ENCODE results near the gene OSTF1.

OSTF1 gene

DNA sequence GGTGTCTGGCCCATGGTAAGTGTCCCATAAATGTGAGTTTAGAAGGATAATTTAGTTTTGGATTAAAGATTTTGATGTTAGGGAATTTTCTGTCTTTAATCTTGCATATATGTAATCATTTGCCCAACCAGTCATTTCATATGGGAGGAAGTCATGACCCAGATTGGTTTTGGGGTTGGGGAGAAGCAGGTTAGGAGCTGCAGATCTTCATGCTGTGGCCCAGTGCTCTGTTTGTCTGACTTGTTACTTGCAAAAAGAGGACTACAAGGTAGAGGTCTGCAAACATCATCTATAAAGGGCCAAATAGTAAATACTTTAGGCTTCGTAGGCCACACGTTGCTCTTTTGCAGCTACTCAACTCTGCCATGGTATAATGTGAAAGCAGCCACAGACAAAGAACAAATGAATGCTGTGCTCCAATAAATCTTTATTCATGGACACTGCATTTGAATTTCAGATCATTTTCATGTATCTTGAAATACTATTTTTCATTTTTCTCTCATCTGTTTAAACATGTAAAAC lies 16.8 kb downstream of the OSTF1 start:
- TF ChIP-seq EZH2phosphoT487 (conservative IDR thresholded peaks at IDR 0.05; ENCODE audit: low read length), result no peak
- Histone ChIP-seq H3K4me3 (ENCODE audit: insufficient read depth, low read length, poor library complexity, severe bottlenecking) (no peak overlapping the region), H3K27me3 (ENCODE audit: low read length) (no peaks in the 10 kb centered on the region), H3K79me2 (ENCODE audit: insufficient read depth, low read length) (peaks cover 87% of the 10 kb centered on the region), H3K9me3 (ENCODE audit: insufficient read depth, low read length) (no peaks in the 10 kb centered on the region), H2AFZ (ENCODE audit: low read depth, low read length, severe bottlenecking) (no peak overlapping the region), H3K9ac (ENCODE audit: low read length) (no peak overlapping the region), H3K9me2 (replicated peaks; ENCODE audit: insufficient read depth, low read length) (no peaks in the 10 kb centered on the region), H3K4me2 (ENCODE audit: low read depth, low read length, poor library complexity, severe bottlenecking) (no peak overlapping the region), H3K36me3 (ENCODE audit: low read length) (no peaks in the 10 kb centered on the region), H4K20me1 (ENCODE audit: low read depth, low read length) (no peaks in the 10 kb centered on the region), H3K27ac (ENCODE audit: low read depth, low read length) (no peak overlapping the region), H3F3A (ENCODE audit: insufficient read depth) (no peaks in the 10 kb centered on the region)

DNA sequence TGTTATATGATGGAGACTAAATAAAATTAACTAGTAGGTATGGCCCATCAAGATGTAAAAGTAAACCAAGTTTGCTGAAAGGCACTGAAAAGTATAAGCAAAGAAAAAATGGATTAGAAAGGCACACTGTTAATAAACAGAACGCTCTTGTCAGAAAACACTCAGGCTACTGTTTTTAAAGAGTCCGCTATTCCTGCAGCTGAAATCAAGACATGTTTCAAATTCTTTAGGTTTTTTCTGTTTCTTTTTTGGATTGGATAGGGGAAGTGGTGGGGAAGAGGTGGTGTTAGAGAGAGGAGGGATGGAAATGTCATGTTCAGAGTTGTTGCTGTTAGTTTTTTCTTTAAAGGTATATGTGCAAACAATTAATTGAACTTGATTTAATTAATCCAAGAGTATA lies 17.5 kb downstream of the OSTF1 start:
- Histone ChIP-seq H2AFZ (ENCODE audit: low read depth, low read length, severe bottlenecking) (no peak overlapping the region), H3K79me2 (ENCODE audit: insufficient read depth, low read length) (peaks cover 85% of the 10 kb centered on the region), H3F3A (ENCODE audit: insufficient read depth) (no peaks in the 10 kb centered on the region), H3K9me3 (ENCODE audit: insufficient read depth, low read length) (no peaks in the 10 kb centered on the region), H3K4me2 (ENCODE audit: low read depth, low read length, poor library complexity, severe bottlenecking) (no peak overlapping the region), H3K4me3 (ENCODE audit: insufficient read depth, low read length, poor library complexity, severe bottlenecking) (no peak overlapping the region), H3K27ac (ENCODE audit: low read depth, low read length) (no peak overlapping the region), H4K20me1 (ENCODE audit: low read depth, low read length) (no peaks in the 10 kb centered on the region), H3K9ac (ENCODE audit: low read length) (no peak overlapping the region), H3K9me2 (replicated peaks; ENCODE audit: insufficient read depth, low read length) (no peaks in the 10 kb centered on the region), H3K36me3 (ENCODE audit: low read length) (no peaks in the 10 kb centered on the region), H3K27me3 (ENCODE audit: low read length) (no peaks in the 10 kb centered on the region)
- TF ChIP-seq EZH2phosphoT487 (conservative IDR thresholded peaks at IDR 0.05; ENCODE audit: low read length), result no peak
- TF ChIP-seq, protein P1, sequence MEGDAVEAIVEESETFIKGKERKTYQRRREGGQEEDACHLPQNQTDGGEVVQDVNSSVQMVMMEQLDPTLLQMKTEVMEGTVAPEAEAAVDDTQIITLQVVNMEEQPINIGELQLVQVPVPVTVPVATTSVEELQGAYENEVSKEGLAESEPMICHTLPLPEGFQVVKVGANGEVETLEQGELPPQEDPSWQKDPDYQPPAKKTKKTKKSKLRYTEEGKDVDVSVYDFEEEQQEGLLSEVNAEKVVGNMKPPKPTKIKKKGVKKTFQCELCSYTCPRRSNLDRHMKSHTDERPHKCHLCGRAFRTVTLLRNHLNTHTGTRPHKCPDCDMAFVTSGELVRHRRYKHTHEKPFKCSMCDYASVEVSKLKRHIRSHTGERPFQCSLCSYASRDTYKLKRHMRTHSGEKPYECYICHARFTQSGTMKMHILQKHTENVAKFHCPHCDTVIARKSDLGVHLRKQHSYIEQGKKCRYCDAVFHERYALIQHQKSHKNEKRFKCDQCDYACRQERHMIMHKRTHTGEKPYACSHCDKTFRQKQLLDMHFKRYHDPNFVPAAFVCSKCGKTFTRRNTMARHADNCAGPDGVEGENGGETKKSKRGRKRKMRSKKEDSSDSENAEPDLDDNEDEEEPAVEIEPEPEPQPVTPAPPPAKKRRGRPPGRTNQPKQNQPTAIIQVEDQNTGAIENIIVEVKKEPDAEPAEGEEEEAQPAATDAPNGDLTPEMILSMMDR (IDR thresholded peaks at IDR 0.05; ENCODE audit: insufficient read depth, low read length, poor library complexity, severe bottlenecking), result no peak

DNA sequence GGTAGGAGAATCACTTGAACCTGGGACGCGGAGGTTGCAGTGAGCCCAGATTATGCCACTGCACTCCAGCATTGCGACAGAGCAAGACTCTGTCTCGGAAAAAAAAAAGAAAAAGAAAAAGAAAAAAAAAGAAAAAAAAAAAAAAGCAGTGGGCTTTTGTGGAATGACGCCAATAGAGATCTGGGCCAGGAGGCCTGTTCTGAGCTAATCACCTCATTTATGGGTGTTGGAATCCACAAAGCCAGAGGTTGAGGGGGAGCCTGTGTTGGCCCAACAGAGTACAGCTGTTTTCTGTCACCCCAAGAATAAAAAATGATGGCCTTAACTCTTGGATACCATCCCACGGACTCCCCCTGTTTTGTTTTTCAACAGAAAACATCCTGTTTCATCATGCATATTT lies 18.5 kb downstream of the OSTF1 start:
- H3K79me2 ChIP-seq (ENCODE audit: insufficient read depth, low read length), result peaks cover 79% of the 10 kb centered on the region
- no peak overlapping the region for H3K27ac ChIP-seq (ENCODE audit: low read depth, low read length)
- no peaks in the 10 kb centered on the region for H3K9me2 ChIP-seq (replicated peaks; ENCODE audit: insufficient read depth, low read length)

DNA sequence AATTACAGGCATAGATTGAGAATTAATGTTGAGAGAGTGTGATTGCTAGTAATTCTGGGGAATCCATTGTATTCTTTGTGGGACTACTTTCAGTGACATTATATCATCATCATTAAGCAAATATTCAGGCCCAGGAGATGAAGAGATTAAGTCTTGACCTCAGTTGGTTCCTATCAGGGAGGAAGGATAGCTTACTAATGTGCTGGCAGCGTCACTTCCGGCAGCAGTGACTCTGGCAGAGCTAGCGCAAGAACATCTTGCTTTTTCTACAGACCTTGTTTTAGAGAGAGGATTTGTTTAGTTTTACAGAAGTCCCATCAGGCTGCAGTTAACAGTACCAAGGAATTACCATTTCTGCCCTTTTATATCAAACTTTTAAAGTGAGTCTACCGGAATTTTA lies 20.3 kb downstream of the OSTF1 start:
- H3K4me2 ChIP-seq (ENCODE audit: low read depth, low read length, poor library complexity, severe bottlenecking), result no peak overlapping the region
- H3K9me2 ChIP-seq (replicated peaks; ENCODE audit: insufficient read depth, low read length), result no peaks in the 10 kb centered on the region

More for the DNA sequence above, 18.5 kb downstream of the OSTF1 start:
- TF ChIP-seq, protein P1 (IDR thresholded peaks at IDR 0.05; ENCODE audit: insufficient read depth, low read length, poor library complexity, severe bottlenecking), result no peak
- TF ChIP-seq EZH2phosphoT487 (conservative IDR thresholded peaks at IDR 0.05; ENCODE audit: low read length), result no peak
- Histone ChIP-seq H2AFZ (ENCODE audit: low read depth, low read length, severe bottlenecking) (no peak overlapping the region), H3K36me3 (ENCODE audit: low read length) (no peaks in the 10 kb centered on the region), H3K27me3 (ENCODE audit: low read length) (no peaks in the 10 kb centered on the region), H3K4me3 (ENCODE audit: insufficient read depth, low read length, poor library complexity, severe bottlenecking) (no peak overlapping the region), H3K9ac (ENCODE audit: low read length) (no peak overlapping the region), H3F3A (ENCODE audit: insufficient read depth) (no peaks in the 10 kb centered on the region), H4K20me1 (ENCODE audit: low read depth, low read length) (no peaks in the 10 kb centered on the region), H3K9me3 (ENCODE audit: insufficient read depth, low read length) (no peaks in the 10 kb centered on the region), H3K4me2 (ENCODE audit: low read depth, low read length, poor library complexity, severe bottlenecking) (no peak overlapping the region)

More for the DNA sequence above, 20.3 kb downstream of the OSTF1 start:
- Histone ChIP-seq H3K36me3 (ENCODE audit: low read length) (no peaks in the 10 kb centered on the region), H3K79me2 (ENCODE audit: insufficient read depth, low read length) (peaks cover 75% of the 10 kb centered on the region), H2AFZ (ENCODE audit: low read depth, low read length, severe bottlenecking) (no peak overlapping the region), H3K27ac (ENCODE audit: low read depth, low read length) (no peak overlapping the region), H3F3A (ENCODE audit: insufficient read depth) (no peaks in the 10 kb centered on the region), H3K4me3 (ENCODE audit: insufficient read depth, low read length, poor library complexity, severe bottlenecking) (no peak overlapping the region), H3K9me3 (ENCODE audit: insufficient read depth, low read length) (no peaks in the 10 kb centered on the region), H3K27me3 (ENCODE audit: low read length) (no peaks in the 10 kb centered on the region), H3K9ac (ENCODE audit: low read length) (no peak overlapping the region), H4K20me1 (ENCODE audit: low read depth, low read length) (no peaks in the 10 kb centered on the region)
- TF ChIP-seq, protein P1 (IDR thresholded peaks at IDR 0.05; ENCODE audit: insufficient read depth, low read length, poor library complexity, severe bottlenecking), result no peak
- TF ChIP-seq EZH2phosphoT487 (conservative IDR thresholded peaks at IDR 0.05; ENCODE audit: low read length), result no peak
